WTC11 (cell line): ENCODE measurements around the gene B4GALT3. TPM values are rescaled to one million over a fixed set of nuclear protein-coding genes. Genes with fewer than 3 reads are reported as not detected.

ENCODE experiments used
- ATAC-seq: fragments of 200-7000 bp; cut with Tn5 transposase; 2 replicates; pipeline ENCODE4 v1.10.0; 2021; ENCODE audit warnings: mild to moderate bottlenecking, moderate library complexity
- CTCF ChIA-PET: fragments of 300-600 bp; sonication (Branson Sonifier 250); formaldehyde crosslinking; loops from one replicate; lab custom pipeline; 2021; ENCODE audit warnings: antibody characterized with exemption; lab: Charles Lee
- POLR2A ChIA-PET: fragments of 350-600 bp; sonication (Branson Sonifier 250); formaldehyde crosslinking; loops from one replicate; lab custom pipeline; 2021; ENCODE audit warnings: antibody characterized with exemption; lab: Charles Lee
- DNase-seq: peaks from one replicate; pipeline ENCODE4 v3.0.0; 2021; ENCODE audit warnings: low spot score
- H3K27ac Mint-ChIP-seq: 2 replicates; pipeline ENCODE4 v1.8.0; 2021; ENCODE audit warnings: mixed read lengths
- H3K27me3 Mint-ChIP-seq: 2 replicates; pipeline ENCODE4 v1.8.0; 2021; ENCODE audit warnings: low read depth, mild to moderate bottlenecking, moderate library complexity, mixed read lengths
- H3K36me3 Mint-ChIP-seq: 2 replicates; pipeline ENCODE4 v1.8.0; 2021; ENCODE audit warnings: mixed read lengths
- H3K4me1 Mint-ChIP-seq: 2 replicates; pipeline ENCODE4 v1.8.0; 2022; ENCODE audit warnings: mixed read lengths
- H3K4me3 Mint-ChIP-seq: 2 replicates; pipeline ENCODE4 v1.8.0; 2021; ENCODE audit warnings: mild to moderate bottlenecking, moderate library complexity, mixed read lengths
- H3K9me3 Mint-ChIP-seq: 2 replicates; pipeline ENCODE4 v1.8.0; 2021; ENCODE audit warnings: mixed read lengths
- ERG ChIP-seq: fragments of 250-450 bp; sonication (Bioruptor Pico); IDR thresholded peaks from 2 replicates; pipeline ENCODE4 v1.8.0; 2021; ENCODE audit warnings: mild to moderate bottlenecking
- GRHL2 ChIP-seq: fragments of 250-450 bp; sonication (Bioruptor Pico); IDR thresholded peaks from 2 replicates; pipeline ENCODE4 v1.8.0; 2022; ENCODE audit warnings: mild to moderate bottlenecking, moderate library complexity; ENCODE audit not compliant: insufficient replicate concordance, severe bottlenecking
- NR3C1 ChIP-seq: sonication (generic); formaldehyde crosslinking; conservative IDR thresholded peaks from 2 replicates; pipeline ENCODE4 v1.8.1; 2023; ENCODE audit warnings: low read depth, mild to moderate bottlenecking, missing genetic modification reagents
- OVOL2 ChIP-seq: fragments of 250-450 bp; sonication (Bioruptor Pico); IDR thresholded peaks from 2 replicates; pipeline ENCODE4 v1.9.0; 2021; ENCODE audit warnings: mild to moderate bottlenecking, borderline replicate concordance
- SMAD3 ChIP-seq: sonication (generic); formaldehyde crosslinking; IDR thresholded peaks from 2 replicates; pipeline ENCODE4 v1.8.0; 2022; ENCODE audit warnings: missing genetic modification reagents, mild to moderate bottlenecking, borderline replicate concordance
- TEAD1 ChIP-seq: sonication (generic); formaldehyde crosslinking; IDR thresholded peaks from 2 replicates; pipeline ENCODE4 v1.8.0; 2022; ENCODE audit warnings: mild to moderate bottlenecking, missing genetic modification reagents
- TP53 ChIP-seq: sonication (generic); formaldehyde crosslinking; IDR thresholded peaks from 2 replicates; pipeline ENCODE4 v1.8.1; 2023; ENCODE audit warnings: mild to moderate bottlenecking, missing genetic modification reagents
- ZNF121 ChIP-seq: sonication (generic); formaldehyde crosslinking; IDR thresholded peaks from 2 replicates; pipeline ENCODE4 v1.8.0; 2023; ENCODE audit warnings: missing genetic modification reagents
- ZNF512 ChIP-seq: sonication (generic); formaldehyde crosslinking; IDR thresholded peaks from 2 replicates; pipeline ENCODE4 v1.8.1; 2022; ENCODE audit warnings: missing genetic modification reagents, borderline replicate concordance
- total RNA-seq: library from RNA; stranded (reverse); gene quantifications from 3 replicates; pipeline ENCODE4 v1.2.3, GENCODE V29; 2021
- TF ChIP-seq, protein P1 (sequence below): sonication (generic); formaldehyde crosslinking; IDR thresholded peaks from 2 replicates; pipeline ENCODE4 v1.8.0; 2022; ENCODE audit warnings: mild to moderate bottlenecking, missing genetic modification reagents
- TF ChIP-seq, protein P2 (sequence below): fragments of 200-600 bp; IDR thresholded peaks from 2 replicates; pipeline ENCODE4 v1.8.0; 2022; ENCODE audit warnings: antibody characterized with exemption

The B4GALT3 gene
- total RNA-seq, 1 experiment from 2014 or later = 40.1 TPM

DNA sequence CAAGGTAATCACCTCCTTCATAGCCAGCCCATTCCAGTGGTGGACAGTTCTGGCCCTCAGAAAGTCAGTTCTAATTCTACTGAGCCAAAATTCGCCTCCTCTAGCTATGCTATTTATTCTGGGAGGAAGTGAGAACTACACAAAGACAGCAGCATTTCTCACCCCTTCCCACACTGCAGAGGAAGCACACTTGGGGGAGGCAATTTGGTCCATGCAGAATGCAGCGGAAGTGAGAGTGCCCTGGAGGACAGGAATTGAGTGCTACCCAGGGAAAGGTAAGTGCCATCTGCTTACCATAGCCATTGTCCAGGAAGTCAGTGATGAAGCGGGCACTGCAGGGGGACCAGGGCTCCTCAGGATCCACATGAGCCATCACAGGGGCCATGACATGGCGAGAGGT lies 17.9 kb upstream of the B4GALT3 start (continued):
- TF ChIP-seq ERG = no peak
- TF ChIP-seq SMAD3 (CRISPR knock-in tag) = no peak
- no peak for TF ChIP-seq OVOL2 (CRISPR knock-in tag)

GRCh38 chr1:161193561-161194235 lies 16.4 kb upstream of the B4GALT3 start:
- H3K27me3 Mint-ChIP-seq = no peaks in the 10 kb centered on the region
- CTCF ChIA-PET = interaction anchor here (0.5 to 2.0 kb wide), 10 partner anchors 9 to 188 kb away, joined by 3 to 13 read pairs (median 3); partner anchors contain the start of gene TOMM40L
- no peak for DNase-seq
- 0 out of 2 replicates have a peak, but pooled peaks cover 3% of the 10 kb centered on the region for H3K36me3 Mint-ChIP-seq
- no peak overlapping the region for H3K27ac Mint-ChIP-seq
- H3K9me3 Mint-ChIP-seq = no peaks in the 10 kb centered on the region
- TF ChIP-seq TEAD1 (CRISPR knock-in tag) = no peak
- TF ChIP-seq, all 79 proteins: peak for 0
- no peak overlapping the region for H3K4me3 Mint-ChIP-seq
- peaks cover 32% of the 10 kb centered on the region for H3K4me1 Mint-ChIP-seq
- no peak for ATAC-seq
- POLR2A ChIA-PET = interaction anchor here (1.1 kb wide), 1 partner anchor 9 kb away, joined by 3 read pairs; no protein-coding TSS in a partner anchor

- peak overlapping the region; percentile 47 for H3K27ac Mint-ChIP-seq
- H3K9me3 Mint-ChIP-seq = no peaks in the 10 kb centered on the region
- TF ChIP-seq ZNF512 (CRISPR knock-in tag) (no peak), NR3C1 (CRISPR knock-in tag) (no peak), ZNF121 (CRISPR knock-in tag) (no peak), TP53 (no peak), GRHL2 (CRISPR knock-in tag) (no peak)
- TF ChIP-seq, protein P1, sequence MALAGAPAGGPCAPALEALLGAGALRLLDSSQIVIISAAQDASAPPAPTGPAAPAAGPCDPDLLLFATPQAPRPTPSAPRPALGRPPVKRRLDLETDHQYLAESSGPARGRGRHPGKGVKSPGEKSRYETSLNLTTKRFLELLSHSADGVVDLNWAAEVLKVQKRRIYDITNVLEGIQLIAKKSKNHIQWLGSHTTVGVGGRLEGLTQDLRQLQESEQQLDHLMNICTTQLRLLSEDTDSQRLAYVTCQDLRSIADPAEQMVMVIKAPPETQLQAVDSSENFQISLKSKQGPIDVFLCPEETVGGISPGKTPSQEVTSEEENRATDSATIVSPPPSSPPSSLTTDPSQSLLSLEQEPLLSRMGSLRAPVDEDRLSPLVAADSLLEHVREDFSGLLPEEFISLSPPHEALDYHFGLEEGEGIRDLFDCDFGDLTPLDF (CRISPR knock-in tag) = no peak
- TF ChIP-seq, protein P2, sequence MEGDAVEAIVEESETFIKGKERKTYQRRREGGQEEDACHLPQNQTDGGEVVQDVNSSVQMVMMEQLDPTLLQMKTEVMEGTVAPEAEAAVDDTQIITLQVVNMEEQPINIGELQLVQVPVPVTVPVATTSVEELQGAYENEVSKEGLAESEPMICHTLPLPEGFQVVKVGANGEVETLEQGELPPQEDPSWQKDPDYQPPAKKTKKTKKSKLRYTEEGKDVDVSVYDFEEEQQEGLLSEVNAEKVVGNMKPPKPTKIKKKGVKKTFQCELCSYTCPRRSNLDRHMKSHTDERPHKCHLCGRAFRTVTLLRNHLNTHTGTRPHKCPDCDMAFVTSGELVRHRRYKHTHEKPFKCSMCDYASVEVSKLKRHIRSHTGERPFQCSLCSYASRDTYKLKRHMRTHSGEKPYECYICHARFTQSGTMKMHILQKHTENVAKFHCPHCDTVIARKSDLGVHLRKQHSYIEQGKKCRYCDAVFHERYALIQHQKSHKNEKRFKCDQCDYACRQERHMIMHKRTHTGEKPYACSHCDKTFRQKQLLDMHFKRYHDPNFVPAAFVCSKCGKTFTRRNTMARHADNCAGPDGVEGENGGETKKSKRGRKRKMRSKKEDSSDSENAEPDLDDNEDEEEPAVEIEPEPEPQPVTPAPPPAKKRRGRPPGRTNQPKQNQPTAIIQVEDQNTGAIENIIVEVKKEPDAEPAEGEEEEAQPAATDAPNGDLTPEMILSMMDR = peak; percentile 71
- H3K36me3 Mint-ChIP-seq = 0 out of 2 replicates have a peak, but pooled peaks cover 3% of the 10 kb centered on the region
- DNase-seq (peak; percentile 68), ATAC-seq (peak; percentile 72)
- ChIA-PET POLR2A (interaction anchor here (1.1 kb wide), 1 partner anchor 10 kb away, joined by 3 read pairs; no protein-coding TSS in a partner anchor), CTCF (interaction anchor here (0.5 to 3.2 kb wide), 12 partner anchors 8 to 197 kb away, joined by 3 to 22 read pairs (median 4); partner anchors contain the start of genes B4GALT3, NDUFS2, PPOX and TOMM40L)
- H3K4me3 Mint-ChIP-seq = no peak overlapping the region
- H3K4me1 Mint-ChIP-seq = peaks cover 24% of the 10 kb centered on the region
- H3K27me3 Mint-ChIP-seq = no peaks in the 10 kb centered on the region
These were observed 15.5 kb upstream of the B4GALT3 start for GRCh38 chr1:161192476-161193465.
